K562 (cell line): ENCODE results near the gene FGR. TPM values are rescaled to one million over a fixed set of nuclear protein-coding genes. Genes with fewer than 3 reads are reported as not detected.

Experiments
- CREM ChIP-seq: IDR thresholded peaks from 2 replicates; pipeline ENCODE4 v1.6.1; 2014; ENCODE audit warnings: antibody characterized with exemption, low read depth
- EHMT2 ChIP-seq: fragments of 450-650 bp; IDR thresholded peaks from 2 replicates; pipeline ENCODE4 v1.6.1; 2018; ENCODE audit warnings: antibody characterized with exemption
- FOS ChIP-seq: IDR thresholded peaks from 3 replicates; pipeline ENCODE4 v1.6.1; 2011; ENCODE audit not compliant: insufficient read length; ENCODE audit errors: extremely low read depth
- FOXJ3 ChIP-seq: sonication (generic); formaldehyde crosslinking; IDR thresholded peaks from 2 replicates; pipeline ENCODE4 v1.4.0; 2020; ENCODE audit warnings: mild to moderate bottlenecking, missing genetic modification reagents
- GABPB1 ChIP-seq: sonication (generic); formaldehyde crosslinking; IDR thresholded peaks from 2 replicates; pipeline ENCODE4 v1.8.0; 2022; ENCODE audit warnings: mild to moderate bottlenecking, missing genetic modification reagents
- KLF13 ChIP-seq: fragments of 450-650 bp; IDR thresholded peaks from 2 replicates; pipeline ENCODE4 v1.6.1; 2016; ENCODE audit warnings: missing genetic modification characterization, low read depth, mild to moderate bottlenecking, missing compliant biosample characterization, moderate library complexity, borderline replicate concordance
- NCOA2 ChIP-seq, 2 experiments: fragments of 450-650 bp; IDR thresholded peaks; 2 replicates each; pipeline ENCODE4 v1.6.1; 2018; ENCODE audit warnings: mild to moderate bottlenecking in 2 of 2, moderate library complexity in 1 of 2; ENCODE audit not compliant: partially characterized antibody in 2 of 2
- NFIX ChIP-seq: fragments of 250-450 bp; sonication (Bioruptor Pico); IDR thresholded peaks from 2 replicates; pipeline ENCODE4 v1.4.0; 2020; ENCODE audit warnings: low read depth, mild to moderate bottlenecking, moderate library complexity
- NONO ChIP-seq, 2 experiments: fragments of 200-400 bp in 1 of 2; fragments of 450-650 bp in 1 of 2; formaldehyde crosslinking in 1 of 2; IDR thresholded peaks; 2 replicates each; pipeline ENCODE4 v1.6.1; 2017; ENCODE audit warnings: low read depth in 2 of 2, mild to moderate bottlenecking in 2 of 2, moderate library complexity in 2 of 2, low read length in 1 of 2
- PHF8 ChIP-seq: fragments of 200-600 bp; sonication (generic); IDR thresholded peaks from 2 replicates; pipeline ENCODE4 v1.6.1; 2012; ENCODE audit warnings: mixed run types, mild to moderate bottlenecking, inconsistent platforms, low read length, moderate library complexity, borderline replicate concordance
- ZNF174 ChIP-seq: fragments of 250-450 bp; sonication (Bioruptor Pico); IDR thresholded peaks from 2 replicates; pipeline ENCODE4 v1.4.0; 2020; ENCODE audit warnings: mild to moderate bottlenecking
- ZNF274 ChIP-seq: IDR thresholded peaks from 2 replicates; pipeline ENCODE4 v1.6.1; 2011; ENCODE audit warnings: low read depth, mild to moderate bottlenecking, low read length, moderate library complexity, borderline replicate concordance
- ZNF785 ChIP-seq: fragments of 250-450 bp; sonication (Bioruptor Pico); IDR thresholded peaks from 2 replicates; pipeline ENCODE4 v1.4.0; 2020; ENCODE audit warnings: mild to moderate bottlenecking
- polyA plus RNA-seq, 8 experiments: library from polyadenylated mRNA; depleted of rRNA in 4 of 8; stranded (reverse) in 5 of 8; unstranded in 3 of 8; fragments of >200 nt; fragmentation: Nextera tagmentation in 2 of 8; fragmentation: Illumina TruSeq in 1 of 8; extraction: Ambion mirVana in 2 of 8; extraction: Trizol in 1 of 8; gene quantifications; 2 replicates each; pipeline versions ENCODE4 v1.2.1 to v1.2.3, GENCODE V29; 2011 to 2014; ENCODE audit warnings: inconsistent platforms in 1 of 8, missing spikeins in 1 of 8
- total RNA-seq, 7 experiments: library from RNA; depleted of rRNA in 6 of 7; stranded (reverse); fragments of >200 nt in 6 of 7; fragmentation: Illumina TruSeq in 2 of 7; extraction: Trizol in 2 of 7; gene quantifications; 2 replicates each; pipeline versions ENCODE4 v1.2.1 to v1.2.3, GENCODE V29; 2011 to 2021; ENCODE audit warnings: low replicate concordance in 1 of 7
- TF ChIP-seq, protein P1 (sequence below): fragments of 250-450 bp; sonication (Bioruptor Pico); IDR thresholded peaks from 2 replicates; pipeline ENCODE4 v1.4.0; 2020
- TF ChIP-seq, protein P2 (sequence below), 2 experiments: fragments of 150-350 bp in 1 of 2; IDR thresholded peaks; 2 replicates each; pipeline ENCODE4 v1.6.1; 2012 to 2016; ENCODE audit warnings: low read depth in 2 of 2, low read length in 2 of 2, mild to moderate bottlenecking in 1 of 2, moderate library complexity in 1 of 2

The FGR gene
- total and polyA plus RNA-seq, 9 of the 15 experiments (the other 6 are each of a cell fraction or from before 2014, with no cell fraction given) = 0.04 to 0.11 TPM; not detected in 7

DNA sequence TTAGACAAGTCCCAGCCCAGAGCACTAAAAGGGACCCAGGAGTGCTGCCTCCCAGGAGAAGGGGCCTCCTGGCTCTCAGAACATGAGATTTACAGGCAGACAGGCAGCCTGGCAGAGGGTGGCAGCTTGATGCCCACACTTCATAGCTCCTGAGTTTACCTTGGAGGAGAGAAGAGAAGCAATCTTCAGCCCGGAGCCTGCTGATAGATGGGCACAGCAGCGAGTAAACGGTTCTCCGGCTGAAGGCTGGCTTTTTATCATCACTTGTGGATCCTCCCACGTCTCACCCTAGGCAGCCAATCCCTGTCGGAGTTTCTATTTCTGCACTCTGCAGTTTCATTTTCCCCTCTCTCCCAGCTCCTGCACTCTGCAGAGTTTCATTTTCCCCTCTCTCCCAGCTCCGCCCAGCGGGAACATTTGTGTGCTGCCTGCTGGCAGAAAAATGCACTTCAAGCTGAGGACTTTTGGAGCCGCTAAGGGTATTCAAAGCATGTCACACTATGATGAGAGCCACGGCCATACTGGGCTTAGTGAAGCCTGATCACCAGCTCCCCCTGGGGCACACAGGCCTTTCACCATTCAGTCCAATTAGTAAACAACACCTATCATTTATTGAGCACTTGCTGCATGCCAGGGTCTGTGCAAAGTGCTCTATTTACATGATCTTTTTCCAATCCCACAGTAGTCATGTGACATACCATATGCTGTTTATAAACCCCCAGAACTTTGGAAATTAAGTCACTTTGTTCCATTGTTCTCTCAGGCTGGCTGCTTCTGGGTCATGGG, 37.2 kb upstream of the FGR start, which contains the start of gene IFI6 (continued):
- TF ChIP-seq, protein P1, sequence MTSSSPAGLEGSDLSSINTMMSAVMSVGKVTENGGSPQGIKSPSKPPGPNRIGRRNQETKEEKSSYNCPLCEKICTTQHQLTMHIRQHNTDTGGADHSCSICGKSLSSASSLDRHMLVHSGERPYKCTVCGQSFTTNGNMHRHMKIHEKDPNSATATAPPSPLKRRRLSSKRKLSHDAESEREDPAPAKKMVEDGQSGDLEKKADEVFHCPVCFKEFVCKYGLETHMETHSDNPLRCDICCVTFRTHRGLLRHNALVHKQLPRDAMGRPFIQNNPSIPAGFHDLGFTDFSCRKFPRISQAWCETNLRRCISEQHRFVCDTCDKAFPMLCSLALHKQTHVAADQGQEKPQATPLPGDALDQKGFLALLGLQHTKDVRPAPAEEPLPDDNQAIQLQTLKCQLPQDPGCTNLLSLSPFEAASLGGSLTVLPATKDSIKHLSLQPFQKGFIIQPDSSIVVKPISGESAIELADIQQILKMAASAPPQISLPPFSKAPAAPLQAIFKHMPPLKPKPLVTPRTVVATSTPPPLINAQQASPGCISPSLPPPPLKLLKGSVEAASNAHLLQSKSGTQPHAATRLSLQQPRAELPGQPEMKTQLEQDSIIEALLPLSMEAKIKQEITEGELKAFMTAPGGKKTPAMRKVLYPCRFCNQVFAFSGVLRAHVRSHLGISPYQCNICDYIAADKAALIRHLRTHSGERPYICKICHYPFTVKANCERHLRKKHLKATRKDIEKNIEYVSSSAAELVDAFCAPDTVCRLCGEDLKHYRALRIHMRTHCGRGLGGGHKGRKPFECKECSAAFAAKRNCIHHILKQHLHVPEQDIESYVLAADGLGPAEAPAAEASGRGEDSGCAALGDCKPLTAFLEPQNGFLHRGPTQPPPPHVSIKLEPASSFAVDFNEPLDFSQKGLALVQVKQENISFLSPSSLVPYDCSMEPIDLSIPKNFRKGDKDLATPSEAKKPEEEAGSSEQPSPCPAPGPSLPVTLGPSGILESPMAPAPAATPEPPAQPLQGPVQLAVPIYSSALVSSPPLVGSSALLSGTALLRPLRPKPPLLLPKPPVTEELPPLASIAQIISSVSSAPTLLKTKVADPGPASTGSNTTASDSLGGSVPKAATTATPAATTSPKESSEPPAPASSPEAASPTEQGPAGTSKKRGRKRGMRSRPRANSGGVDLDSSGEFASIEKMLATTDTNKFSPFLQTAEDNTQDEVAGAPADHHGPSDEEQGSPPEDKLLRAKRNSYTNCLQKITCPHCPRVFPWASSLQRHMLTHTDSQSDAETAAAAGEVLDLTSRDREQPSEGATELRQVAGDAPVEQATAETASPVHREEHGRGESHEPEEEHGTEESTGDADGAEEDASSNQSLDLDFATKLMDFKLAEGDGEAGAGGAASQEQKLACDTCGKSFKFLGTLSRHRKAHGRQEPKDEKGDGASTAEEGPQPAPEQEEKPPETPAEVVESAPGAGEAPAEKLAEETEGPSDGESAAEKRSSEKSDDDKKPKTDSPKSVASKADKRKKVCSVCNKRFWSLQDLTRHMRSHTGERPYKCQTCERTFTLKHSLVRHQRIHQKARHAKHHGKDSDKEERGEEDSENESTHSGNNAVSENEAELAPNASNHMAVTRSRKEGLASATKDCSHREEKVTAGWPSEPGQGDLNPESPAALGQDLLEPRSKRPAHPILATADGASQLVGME = no peak
- peak; percentile 37 for TF ChIP-seq FOS
- no peak for TF ChIP-seq EHMT2
- TF ChIP-seq ZNF274 = no peak
- TF ChIP-seq NONO (IDR thresholded peaks at IDR 0.05; ENCODE audit: low read depth in 2 of 2, low read length in 1 of 2) = no peak
- TF ChIP-seq, protein P2, sequence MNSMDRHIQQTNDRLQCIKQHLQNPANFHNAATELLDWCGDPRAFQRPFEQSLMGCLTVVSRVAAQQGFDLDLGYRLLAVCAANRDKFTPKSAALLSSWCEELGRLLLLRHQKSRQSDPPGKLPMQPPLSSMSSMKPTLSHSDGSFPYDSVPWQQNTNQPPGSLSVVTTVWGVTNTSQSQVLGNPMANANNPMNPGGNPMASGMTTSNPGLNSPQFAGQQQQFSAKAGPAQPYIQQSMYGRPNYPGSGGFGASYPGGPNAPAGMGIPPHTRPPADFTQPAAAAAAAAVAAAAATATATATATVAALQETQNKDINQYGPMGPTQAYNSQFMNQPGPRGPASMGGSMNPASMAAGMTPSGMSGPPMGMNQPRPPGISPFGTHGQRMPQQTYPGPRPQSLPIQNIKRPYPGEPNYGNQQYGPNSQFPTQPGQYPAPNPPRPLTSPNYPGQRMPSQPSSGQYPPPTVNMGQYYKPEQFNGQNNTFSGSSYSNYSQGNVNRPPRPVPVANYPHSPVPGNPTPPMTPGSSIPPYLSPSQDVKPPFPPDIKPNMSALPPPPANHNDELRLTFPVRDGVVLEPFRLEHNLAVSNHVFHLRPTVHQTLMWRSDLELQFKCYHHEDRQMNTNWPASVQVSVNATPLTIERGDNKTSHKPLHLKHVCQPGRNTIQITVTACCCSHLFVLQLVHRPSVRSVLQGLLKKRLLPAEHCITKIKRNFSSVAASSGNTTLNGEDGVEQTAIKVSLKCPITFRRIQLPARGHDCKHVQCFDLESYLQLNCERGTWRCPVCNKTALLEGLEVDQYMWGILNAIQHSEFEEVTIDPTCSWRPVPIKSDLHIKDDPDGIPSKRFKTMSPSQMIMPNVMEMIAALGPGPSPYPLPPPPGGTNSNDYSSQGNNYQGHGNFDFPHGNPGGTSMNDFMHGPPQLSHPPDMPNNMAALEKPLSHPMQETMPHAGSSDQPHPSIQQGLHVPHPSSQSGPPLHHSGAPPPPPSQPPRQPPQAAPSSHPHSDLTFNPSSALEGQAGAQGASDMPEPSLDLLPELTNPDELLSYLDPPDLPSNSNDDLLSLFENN (IDR thresholded peaks at IDR 0.05; ENCODE audit: low read depth in 2 of 2, low read length in 2 of 2) = 0 out of 4 replicates have a peak, but pooled peaks of 1 of the 2 experiments have one; percentile 31
- TF ChIP-seq FOXJ3 (CRISPR knock-in tag) = no peak
- peak; percentile 50; the same call in 1 of the 2 replicates for TF ChIP-seq PHF8
- TF ChIP-seq NFIX = no peak
- no peak for TF ChIP-seq NCOA2 (IDR thresholded peaks at IDR 0.05; ENCODE audit: partially characterized antibody in 2 of 2)
- TF ChIP-seq GABPB1 (CRISPR knock-in tag) = 0 out of 2 replicates have a peak, but pooled peaks have one; percentile 30
- no peak for TF ChIP-seq ZNF174 (CRISPR knock-in tag)
- no peak for TF ChIP-seq CREM
- TF ChIP-seq ZNF785 = no peak
- no peak for TF ChIP-seq KLF13 (tag)
